ENCODE data around the gene RCC1.

RCC1 gene, protein sequence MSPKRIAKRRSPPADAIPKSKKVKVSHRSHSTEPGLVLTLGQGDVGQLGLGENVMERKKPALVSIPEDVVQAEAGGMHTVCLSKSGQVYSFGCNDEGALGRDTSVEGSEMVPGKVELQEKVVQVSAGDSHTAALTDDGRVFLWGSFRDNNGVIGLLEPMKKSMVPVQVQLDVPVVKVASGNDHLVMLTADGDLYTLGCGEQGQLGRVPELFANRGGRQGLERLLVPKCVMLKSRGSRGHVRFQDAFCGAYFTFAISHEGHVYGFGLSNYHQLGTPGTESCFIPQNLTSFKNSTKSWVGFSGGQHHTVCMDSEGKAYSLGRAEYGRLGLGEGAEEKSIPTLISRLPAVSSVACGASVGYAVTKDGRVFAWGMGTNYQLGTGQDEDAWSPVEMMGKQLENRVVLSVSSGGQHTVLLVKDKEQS

DNA sequence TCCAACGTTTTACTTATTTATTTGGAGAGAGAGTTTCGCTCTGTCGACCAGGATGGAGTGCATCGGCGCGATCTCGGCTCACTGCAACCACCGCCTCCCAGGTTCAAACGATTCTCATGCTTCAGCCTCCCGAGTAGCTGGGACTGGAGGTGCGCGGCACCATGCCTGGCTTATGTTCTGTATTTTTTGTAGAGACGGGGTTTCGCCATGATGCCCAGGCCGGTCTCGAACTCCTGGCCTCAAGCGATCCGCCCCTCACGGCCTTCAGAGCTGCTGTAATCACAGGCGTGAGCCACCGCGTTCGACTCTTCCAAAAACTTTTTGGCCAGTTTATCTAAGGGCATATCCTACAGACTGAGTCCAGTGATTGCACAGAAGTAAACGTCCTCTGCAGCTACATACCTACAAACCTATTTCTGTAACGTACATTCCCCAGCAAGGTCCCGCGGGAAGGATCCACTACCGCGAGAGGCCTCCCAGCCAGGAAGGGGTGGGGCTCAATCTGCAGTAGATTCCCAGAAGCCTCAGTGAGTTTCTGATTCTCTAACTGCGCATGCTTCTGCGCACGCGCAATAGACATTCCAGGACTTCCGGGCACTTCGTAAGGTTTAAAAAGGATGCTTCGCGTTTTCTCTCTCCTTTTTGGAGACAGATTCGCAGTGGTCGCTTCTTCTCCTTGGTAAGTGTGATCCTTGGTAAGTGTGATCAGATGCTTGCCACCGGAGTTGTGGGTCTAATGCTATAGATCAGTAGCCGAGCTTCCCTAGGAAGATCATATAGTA lies at the start of gene RCC1:
Gene RCC1 (plus strand): TSS at position 638 of the 782 bp plus-strand sequence. CDS start 23,824 bp downstream, outside the sequence.
- peak; percentile 99 for DNase-seq (ENCODE audit: low read depth, low spot score)
- in situ Hi-C loops (cut with HindIII; ENCODE audit: low sequenced_read_pairs): no loop called here
- peak within 1 kb of the TSS; percentile 97 for H3K4me3 ChIP-seq (ENCODE audit: low read depth, low read length)
- TF ChIP-seq, protein P1, sequence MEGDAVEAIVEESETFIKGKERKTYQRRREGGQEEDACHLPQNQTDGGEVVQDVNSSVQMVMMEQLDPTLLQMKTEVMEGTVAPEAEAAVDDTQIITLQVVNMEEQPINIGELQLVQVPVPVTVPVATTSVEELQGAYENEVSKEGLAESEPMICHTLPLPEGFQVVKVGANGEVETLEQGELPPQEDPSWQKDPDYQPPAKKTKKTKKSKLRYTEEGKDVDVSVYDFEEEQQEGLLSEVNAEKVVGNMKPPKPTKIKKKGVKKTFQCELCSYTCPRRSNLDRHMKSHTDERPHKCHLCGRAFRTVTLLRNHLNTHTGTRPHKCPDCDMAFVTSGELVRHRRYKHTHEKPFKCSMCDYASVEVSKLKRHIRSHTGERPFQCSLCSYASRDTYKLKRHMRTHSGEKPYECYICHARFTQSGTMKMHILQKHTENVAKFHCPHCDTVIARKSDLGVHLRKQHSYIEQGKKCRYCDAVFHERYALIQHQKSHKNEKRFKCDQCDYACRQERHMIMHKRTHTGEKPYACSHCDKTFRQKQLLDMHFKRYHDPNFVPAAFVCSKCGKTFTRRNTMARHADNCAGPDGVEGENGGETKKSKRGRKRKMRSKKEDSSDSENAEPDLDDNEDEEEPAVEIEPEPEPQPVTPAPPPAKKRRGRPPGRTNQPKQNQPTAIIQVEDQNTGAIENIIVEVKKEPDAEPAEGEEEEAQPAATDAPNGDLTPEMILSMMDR (IDR thresholded peaks at IDR 0.05; ENCODE audit: low read depth, low read length): no peak

DNA sequence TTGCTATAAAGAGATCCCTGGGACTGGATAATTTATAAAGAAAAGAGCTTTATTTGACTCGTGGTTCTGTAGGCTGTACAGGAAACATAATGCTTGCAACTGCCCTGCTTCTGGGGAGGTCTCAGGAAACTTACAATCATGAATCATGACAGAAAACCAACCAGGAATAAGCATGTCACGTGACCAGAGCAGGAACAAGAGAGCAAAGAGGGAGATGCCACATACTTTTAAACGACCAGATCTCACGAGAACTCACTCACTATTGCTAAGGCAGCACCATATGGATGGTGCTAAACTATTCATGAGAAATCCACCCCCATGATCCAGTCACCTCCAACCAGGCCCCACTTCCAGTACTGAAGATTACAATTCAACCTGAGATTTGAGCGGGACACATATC lies 49.8 kb upstream of the RCC1 start:
- in situ Hi-C loops (cut with HindIII; ENCODE audit: low sequenced_read_pairs): no loop called here
- DNase-seq (ENCODE audit: low read depth, low spot score): peak; percentile 75
- TF ChIP-seq, protein P1 (IDR thresholded peaks at IDR 0.05; ENCODE audit: low read depth, low read length): no peak

DNA sequence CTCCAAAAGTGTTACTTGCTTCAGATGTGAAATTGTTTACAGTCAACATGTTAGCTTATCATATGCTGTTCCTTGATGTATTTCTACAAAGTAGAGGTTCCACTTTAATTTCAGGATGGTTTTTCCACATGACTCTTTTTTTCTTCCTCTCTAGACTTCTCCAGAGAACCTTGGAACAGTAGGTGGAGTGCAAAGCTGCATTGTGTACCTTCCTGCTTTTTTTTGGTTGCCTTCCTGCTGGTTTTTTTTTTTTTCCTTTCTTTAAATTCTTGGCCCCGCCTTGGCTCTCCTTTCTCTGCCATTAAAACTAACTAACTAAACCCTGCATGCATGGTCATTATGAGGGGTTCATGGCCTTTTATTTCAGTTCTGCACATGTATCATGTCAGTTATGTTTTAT lies 48.2 kb upstream of the RCC1 start:
- H3K4me3 ChIP-seq (ENCODE audit: low read depth, low read length): no peak overlapping the region
- DNase-seq (ENCODE audit: low read depth, low spot score): no peak
- TF ChIP-seq, protein P1 (IDR thresholded peaks at IDR 0.05; ENCODE audit: low read depth, low read length): no peak
- in situ Hi-C loops (cut with HindIII; ENCODE audit: low sequenced_read_pairs): no loop called here

More for the DNA sequence above, 49.8 kb upstream of the RCC1 start:
- no peak overlapping the region for H3K4me3 ChIP-seq (ENCODE audit: low read depth, low read length)

DNA sequence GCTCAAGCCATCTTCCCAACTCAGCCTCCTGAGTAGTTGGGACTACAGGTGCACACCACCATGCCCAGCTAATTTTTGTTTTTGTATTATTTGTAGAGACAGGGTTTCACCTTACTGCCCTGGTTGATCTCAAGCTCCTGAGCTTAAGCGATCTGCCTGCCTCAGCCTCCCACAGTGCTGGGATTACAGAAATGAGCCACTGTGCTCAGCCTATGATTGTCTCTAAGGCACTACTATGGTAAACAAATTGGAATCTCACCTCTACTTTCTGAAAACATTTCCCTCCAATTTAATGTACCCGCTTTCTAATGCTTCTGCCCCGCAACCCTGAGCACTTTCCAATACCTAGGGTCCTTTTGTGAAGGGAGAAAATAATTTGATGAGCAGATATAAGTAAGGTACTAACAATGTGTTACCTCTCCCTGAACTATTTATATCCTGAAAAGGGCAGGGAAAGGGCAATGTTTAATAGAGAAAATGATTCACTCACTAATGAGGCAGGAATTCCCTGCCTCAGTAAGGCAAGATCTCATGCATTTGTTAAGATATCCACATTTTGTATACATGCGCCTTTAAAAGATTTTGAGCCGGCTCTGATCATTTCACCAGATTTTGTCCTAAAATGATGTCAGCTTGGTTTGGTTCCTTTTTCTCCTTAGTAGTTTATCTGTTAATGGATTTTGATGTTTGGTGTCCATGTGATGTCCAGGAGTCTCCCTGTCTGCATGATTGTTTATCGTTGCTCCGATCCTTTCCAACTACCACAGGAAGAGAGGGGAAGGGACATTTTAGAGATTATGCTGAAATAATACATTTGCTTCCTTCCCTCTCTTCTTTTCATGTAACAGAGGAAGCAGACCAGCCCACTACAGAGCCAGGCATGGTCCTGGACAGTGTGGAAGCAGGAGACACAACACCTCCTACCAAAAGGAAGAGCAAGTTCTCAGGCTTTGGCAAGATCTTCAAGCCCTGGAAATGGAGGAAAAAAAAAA lies 47.3 kb upstream of the RCC1 start:
- TF ChIP-seq, protein P1 (IDR thresholded peaks at IDR 0.05; ENCODE audit: low read depth, low read length): no peak
- no peak for DNase-seq (ENCODE audit: low read depth, low spot score)
- in situ Hi-C loops (cut with HindIII; ENCODE audit: low sequenced_read_pairs): no loop called here

DNA sequence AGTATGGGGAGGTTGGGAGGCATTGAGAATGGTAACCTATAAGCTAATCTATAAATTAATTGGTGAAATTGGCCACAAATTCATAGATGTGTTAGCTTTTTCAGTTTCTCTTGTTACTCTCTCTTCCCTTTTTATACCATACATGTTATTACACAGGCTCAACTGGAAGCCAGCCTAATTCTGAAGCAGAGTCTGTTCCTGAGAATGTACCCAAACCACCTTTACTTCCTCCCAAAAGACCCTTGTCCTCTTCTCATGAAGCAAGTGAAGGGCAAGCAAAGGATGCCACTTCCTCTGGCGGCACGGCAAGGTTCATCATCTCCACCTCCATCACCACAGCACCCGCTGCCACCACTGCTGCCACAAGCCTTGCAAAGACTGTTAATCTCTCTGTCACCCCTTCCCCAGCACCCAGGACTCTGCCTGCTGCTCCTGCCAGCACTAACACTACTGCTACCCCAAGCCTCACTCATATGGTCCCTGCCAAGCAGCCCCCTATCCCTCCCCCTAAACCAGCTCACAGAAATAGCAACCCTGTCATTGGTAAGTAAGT lies 39.5 kb upstream of the RCC1 start:
- DNase-seq (ENCODE audit: low read depth, low spot score): no peak
- no peak overlapping the region for H3K4me3 ChIP-seq (ENCODE audit: low read depth, low read length)
- TF ChIP-seq, protein P1 (IDR thresholded peaks at IDR 0.05; ENCODE audit: low read depth, low read length): no peak
- in situ Hi-C loops (cut with HindIII; ENCODE audit: low sequenced_read_pairs): no loop called here

More for the DNA sequence above, 47.3 kb upstream of the RCC1 start:
- no peak overlapping the region for H3K4me3 ChIP-seq (ENCODE audit: low read depth, low read length)
